Large intestine (tissue), 3 donors: ENCODE measurements around the gene PPP1R11. TPM values are rescaled to one million over a fixed set of nuclear protein-coding genes. Genes with fewer than 3 reads are reported as not detected.

Experiments
- DNase-seq, 2 donors: peaks; one replicate each; pipeline versions ENCODE4 v3.0.0 to v3.0.0-alpha.2; 2013
- H3K27ac ChIP-seq: one replicate; pipeline ENCODE4 v1.5.1; 2013; ENCODE audit warnings: low read length
- H3K27me3 ChIP-seq: 2 replicates; pipeline ENCODE4 v1.6.1; 2013; ENCODE audit warnings: low read length; ENCODE audit not compliant: control insufficient read depth, insufficient read depth
- H3K36me3 ChIP-seq: 2 replicates; pipeline ENCODE4 v1.6.1; 2013; ENCODE audit warnings: low read length; ENCODE audit not compliant: control insufficient read depth, insufficient read depth
- H3K4me1 ChIP-seq: one replicate; pipeline ENCODE4 v1.6.1; 2013; ENCODE audit warnings: low read length; ENCODE audit not compliant: control insufficient read depth, insufficient read depth
- H3K4me3 ChIP-seq: one replicate; pipeline ENCODE4 v1.5.1; 2013; ENCODE audit warnings: low read length
- H3K9me3 ChIP-seq: one replicate; pipeline ENCODE4 v1.6.1; 2013; ENCODE audit warnings: mild to moderate bottlenecking, low read depth, low read length, moderate library complexity; ENCODE audit not compliant: control insufficient read depth
- WGBS: methylation state at CpG from one replicate; pipeline ENCODE4 v1.1.5; 2013; ENCODE audit warnings: low lambda C conversion rate; ENCODE audit not compliant: insufficient coverage; 5-methylcytosine and 5-hydroxymethylcytosine counted together
- polyA plus RNA-seq: library from polyadenylated mRNA; unstranded; fragments of 120-200 nt; gene quantifications from one replicate; pipeline ENCODE4 v1.2.1, GENCODE V29; 2013

PPP1R11 gene
- polyA plus RNA-seq, 1 donor = 65.3 TPM

DNA sequence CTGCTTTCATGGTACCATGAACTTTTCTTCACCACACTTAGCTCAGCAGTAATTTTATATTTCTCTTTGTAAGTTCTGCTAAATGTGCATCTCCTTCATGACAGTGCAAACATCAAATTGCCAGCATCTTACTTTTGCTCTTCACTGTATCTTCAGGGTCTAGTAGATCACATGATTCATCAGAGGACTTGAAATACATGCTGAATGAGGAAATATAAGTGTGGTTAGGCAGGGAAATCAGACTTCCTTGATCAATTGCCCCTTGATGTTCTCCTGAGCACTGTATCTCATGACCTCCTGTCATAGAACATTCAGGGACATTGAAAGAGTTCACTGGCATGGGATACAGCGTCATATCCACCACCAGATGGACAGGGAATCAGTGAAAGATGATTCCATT, 31.2 kb upstream of the PPP1R11 start:
- no CpG with 5 or more reads among the region's 1 CpG for WGBS
- Histone ChIP-seq H3K27me3 (no peaks in the 10 kb centered on the region), H3K4me3 (no peak overlapping the region), H3K4me1 (no peaks in the 10 kb centered on the region), H3K27ac (no peak overlapping the region), H3K36me3 (peaks cover 3% of the 10 kb centered on the region), H3K9me3 (no peaks in the 10 kb centered on the region)
- no peak for DNase-seq

DNA sequence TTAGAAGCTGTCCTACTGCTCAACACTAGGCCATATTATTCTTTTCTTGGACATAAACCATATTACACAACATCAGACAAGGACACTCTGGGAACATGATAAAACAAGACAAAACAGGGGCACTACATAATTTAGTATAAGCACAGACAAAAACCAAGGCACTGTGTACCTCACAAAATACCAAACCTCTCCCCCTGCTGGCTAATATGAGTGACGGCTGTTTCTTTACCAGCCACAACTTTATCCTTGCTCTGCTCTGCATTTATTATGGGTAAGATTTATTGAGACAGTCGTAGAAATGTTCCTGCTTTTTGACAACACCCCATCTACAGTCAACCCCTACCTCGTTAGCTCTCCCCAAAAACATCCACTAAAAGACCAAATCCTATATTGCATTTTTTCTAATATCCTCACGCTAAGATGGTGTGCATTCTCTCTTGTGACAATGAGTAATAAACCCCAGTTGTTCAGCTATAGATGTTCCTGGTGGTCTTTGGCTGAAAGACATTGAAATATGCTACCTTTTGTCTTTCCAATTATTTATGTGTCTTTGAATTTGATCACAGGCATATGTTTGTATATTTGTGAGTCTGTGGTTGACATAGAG, 29.7 kb upstream of the PPP1R11 start:
- WGBS = no CpG with 5 or more reads among the region's 4 CpGs
- Histone ChIP-seq H3K9me3 (no peaks in the 10 kb centered on the region), H3K27ac (no peak overlapping the region), H3K4me1 (no peaks in the 10 kb centered on the region), H3K4me3 (no peak overlapping the region), H3K27me3 (no peaks in the 10 kb centered on the region), H3K36me3 (peaks cover 3% of the 10 kb centered on the region)
- no peak for DNase-seq

DNA sequence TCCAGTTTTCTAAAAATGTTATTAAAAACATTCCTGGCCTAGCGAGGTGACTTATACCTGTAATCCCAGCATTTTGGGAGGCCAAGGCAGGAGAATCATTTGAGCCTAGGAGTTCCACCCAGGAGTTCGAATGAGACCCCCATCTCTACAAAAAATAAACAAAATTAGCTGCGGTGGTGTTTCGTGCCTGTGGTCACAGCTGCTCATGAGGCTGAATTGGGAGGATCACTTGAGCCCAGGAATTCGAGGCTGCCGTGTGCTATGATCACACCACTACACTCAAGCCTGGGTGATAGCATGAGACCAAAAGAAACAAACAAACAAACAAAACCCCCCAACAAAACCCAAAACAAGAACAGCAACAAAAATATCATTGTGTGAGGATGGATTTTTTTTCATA, 25.8 kb upstream of the PPP1R11 start:
- WGBS = 60% methylated on average over 1 of the region's 6 CpGs
- no peaks in the 10 kb centered on the region for H3K36me3 ChIP-seq

DNA sequence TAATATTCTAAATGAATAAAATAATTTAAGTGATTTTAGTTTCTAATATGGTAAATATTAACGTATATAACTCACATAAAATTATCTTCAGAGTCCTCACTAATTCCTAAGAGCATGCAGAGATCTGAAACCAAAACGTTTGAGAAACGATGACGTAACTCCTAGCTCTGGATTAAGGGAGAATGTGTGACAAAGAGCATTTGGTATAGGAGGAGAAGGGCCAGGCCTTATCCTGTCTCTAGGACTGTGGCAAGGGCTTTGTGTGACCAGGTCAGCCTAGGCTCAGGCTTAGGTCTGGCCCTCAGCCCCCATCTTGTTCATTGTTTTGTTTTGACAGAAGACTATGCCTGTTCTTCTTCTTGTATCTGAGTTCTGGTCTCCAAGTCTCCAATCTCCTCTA, 25.2 kb upstream of the PPP1R11 start:
- 91% methylated on average over 1 of the region's 4 CpGs for WGBS
- no peak overlapping the region for H3K4me3 ChIP-seq
- H3K27me3 ChIP-seq = no peaks in the 10 kb centered on the region
- H3K27ac ChIP-seq = no peak overlapping the region
- no peak for DNase-seq
- H3K4me1 ChIP-seq = no peaks in the 10 kb centered on the region
- no peaks in the 10 kb centered on the region for H3K9me3 ChIP-seq
- H3K36me3 ChIP-seq = no peaks in the 10 kb centered on the region

More for the DNA sequence above, 25.8 kb upstream of the PPP1R11 start:
- H3K4me3 ChIP-seq = no peak overlapping the region
- H3K4me1 ChIP-seq = no peaks in the 10 kb centered on the region
- H3K9me3 ChIP-seq = no peaks in the 10 kb centered on the region
- DNase-seq = no peak
- H3K27ac ChIP-seq = no peak overlapping the region
- H3K27me3 ChIP-seq = no peaks in the 10 kb centered on the region

DNA sequence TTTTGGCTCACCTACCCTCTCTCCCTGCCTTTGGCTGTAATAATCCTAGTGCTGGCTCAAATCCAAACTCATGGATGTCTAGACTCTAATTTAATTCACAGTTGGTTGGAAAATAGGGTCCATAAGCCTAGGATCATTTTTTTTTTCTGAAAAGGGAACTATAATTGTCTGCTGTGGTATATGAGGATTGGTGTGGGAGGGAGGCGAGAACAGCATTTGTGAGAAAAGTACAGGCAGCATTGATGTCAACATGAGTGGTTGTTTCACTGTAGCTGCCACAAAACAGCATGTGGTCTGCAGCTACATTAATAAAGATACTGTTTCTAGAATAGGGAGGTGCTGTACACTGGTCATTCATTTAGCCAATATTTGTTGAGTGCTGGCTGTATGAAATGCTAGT, 24.5 kb upstream of the PPP1R11 start:
- Histone ChIP-seq H3K9me3 (no peaks in the 10 kb centered on the region), H3K27ac (no peak overlapping the region), H3K36me3 (no peaks in the 10 kb centered on the region), H3K4me3 (no peak overlapping the region), H3K4me1 (no peaks in the 10 kb centered on the region), H3K27me3 (no peaks in the 10 kb centered on the region)
- WGBS = no CpG with 5 or more reads among the region's 1 CpG
- DNase-seq = no peak

DNA sequence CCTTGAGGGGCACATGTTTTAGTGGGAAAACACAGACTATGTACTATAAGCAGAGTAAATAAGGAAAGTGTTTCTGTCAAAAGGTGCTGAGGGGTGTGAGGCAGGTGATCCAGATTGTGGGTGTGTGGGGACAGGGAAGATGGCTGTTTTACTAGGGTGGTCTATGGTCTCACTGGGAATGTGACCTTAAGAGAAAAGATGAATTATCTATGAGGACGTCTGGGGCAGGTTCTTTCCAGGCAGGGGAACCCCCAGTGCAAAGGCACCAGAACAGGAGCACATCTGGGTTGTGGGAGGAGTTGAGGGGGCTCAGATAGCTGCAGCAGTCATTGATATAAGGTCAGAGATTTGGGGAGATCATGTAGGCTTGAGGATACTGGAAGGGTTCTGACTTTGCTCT, 24.1 kb upstream of the PPP1R11 start:
- Histone ChIP-seq H3K27ac (no peak overlapping the region), H3K9me3 (no peaks in the 10 kb centered on the region), H3K4me1 (no peaks in the 10 kb centered on the region), H3K4me3 (no peak overlapping the region), H3K36me3 (no peaks in the 10 kb centered on the region), H3K27me3 (no peaks in the 10 kb centered on the region)
- DNase-seq = no peak
- WGBS = 40% methylated on average over 1 of the region's 1 CpG

DNA sequence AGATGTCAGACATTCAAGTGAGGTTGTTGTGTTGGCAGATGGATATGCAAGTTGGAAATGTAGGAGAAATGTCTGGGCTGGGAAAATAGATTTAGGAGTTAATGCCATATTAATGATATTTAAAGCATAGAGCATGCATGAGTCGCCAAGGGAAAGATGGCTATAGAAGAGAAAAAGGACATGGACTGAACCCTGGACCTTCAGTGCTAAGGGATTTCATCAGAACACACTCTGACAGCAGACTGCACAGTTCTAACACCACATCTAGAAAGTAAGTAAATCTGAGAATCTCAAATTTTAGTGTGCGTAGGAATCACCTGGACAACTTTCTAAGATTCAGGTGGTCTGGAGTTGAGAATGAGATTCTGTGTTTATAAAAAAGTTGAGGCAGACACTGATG, 23.3 kb upstream of the PPP1R11 start:
- no CpG with 5 or more reads among the region's 2 CpGs for WGBS
- Histone ChIP-seq H3K9me3 (no peaks in the 10 kb centered on the region), H3K27me3 (no peaks in the 10 kb centered on the region)

DNA sequence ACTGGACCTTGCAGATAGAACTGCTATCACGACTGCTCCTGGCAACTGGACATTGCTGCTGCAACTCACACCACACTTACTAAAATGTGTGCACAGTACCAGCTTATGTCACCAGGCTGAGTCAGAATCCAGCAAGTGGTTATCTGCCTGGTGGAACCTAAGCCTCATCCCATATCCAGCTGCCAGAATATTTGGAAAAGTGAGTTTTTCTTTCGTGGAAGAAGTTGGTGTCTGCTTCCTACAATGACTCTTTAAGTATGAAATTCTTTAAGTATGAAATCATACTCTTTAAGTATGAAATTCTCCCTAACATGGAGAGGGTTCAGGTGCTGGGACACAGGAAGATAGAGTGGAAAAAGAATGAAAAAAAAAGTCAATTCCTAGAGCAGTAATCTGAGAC, 22.4 kb upstream of the PPP1R11 start:
- no peak overlapping the region for H3K4me3 ChIP-seq
- H3K9me3 ChIP-seq = no peaks in the 10 kb centered on the region
- DNase-seq = no peak
- H3K27ac ChIP-seq = no peak overlapping the region
- H3K36me3 ChIP-seq = no peaks in the 10 kb centered on the region
- H3K27me3 ChIP-seq = no peaks in the 10 kb centered on the region
- WGBS = no CpG with 5 or more reads among the region's 2 CpGs
- H3K4me1 ChIP-seq = no peaks in the 10 kb centered on the region

More for the DNA sequence above, 23.3 kb upstream of the PPP1R11 start:
- no peak overlapping the region for H3K27ac ChIP-seq
- H3K36me3 ChIP-seq = no peaks in the 10 kb centered on the region
- H3K4me3 ChIP-seq = no peak overlapping the region
- H3K4me1 ChIP-seq = no peaks in the 10 kb centered on the region
- no peak for DNase-seq

DNA sequence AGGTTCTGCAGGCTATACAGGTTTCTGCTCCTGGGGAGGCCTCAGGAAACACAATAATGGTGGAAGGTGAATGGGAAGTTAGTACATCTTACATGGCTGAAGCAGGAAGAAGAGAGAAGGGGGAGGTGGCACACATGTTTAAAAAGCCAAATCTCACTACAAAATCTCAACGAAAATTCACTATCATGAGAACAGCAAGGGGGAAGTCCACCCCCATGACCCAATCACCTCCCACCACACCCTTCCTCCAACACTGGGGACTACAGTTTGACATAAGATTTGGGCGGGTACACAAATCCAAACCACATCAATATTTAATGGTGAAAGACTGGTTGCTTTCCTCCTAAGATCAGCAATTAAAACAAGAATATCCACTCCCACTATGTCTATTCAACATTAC, 19.8 kb upstream of the PPP1R11 start:
- H3K36me3 ChIP-seq = no peaks in the 10 kb centered on the region
- no peak for DNase-seq
- WGBS = no CpG with 5 or more reads among the region's 2 CpGs

DNA sequence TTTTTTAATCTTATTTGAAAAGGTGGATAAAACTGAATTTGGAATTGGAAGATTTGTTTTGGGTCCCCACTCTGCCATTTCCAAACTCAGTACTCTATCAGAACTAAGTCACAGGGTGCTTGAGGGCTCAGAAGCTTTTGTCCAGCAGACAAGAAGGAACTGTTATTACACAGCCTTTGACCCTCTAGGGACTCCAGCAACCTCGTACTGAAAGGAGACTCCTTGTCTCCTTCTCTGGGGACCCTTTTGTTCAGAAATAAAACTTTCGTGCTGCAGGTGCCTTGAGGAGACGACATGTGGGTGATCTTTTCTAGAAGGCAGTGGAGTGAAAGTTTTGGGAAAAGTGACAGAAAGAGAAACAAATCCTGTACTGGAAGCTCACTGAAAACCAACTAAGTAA, 13.3 kb upstream of the PPP1R11 start:
- DNase-seq = no peak

More for the DNA sequence above, 19.8 kb upstream of the PPP1R11 start:
- H3K4me1 ChIP-seq = no peaks in the 10 kb centered on the region
- H3K27me3 ChIP-seq = no peaks in the 10 kb centered on the region
- no peaks in the 10 kb centered on the region for H3K9me3 ChIP-seq
- H3K27ac ChIP-seq = no peak overlapping the region
- H3K4me3 ChIP-seq = no peak overlapping the region

DNA sequence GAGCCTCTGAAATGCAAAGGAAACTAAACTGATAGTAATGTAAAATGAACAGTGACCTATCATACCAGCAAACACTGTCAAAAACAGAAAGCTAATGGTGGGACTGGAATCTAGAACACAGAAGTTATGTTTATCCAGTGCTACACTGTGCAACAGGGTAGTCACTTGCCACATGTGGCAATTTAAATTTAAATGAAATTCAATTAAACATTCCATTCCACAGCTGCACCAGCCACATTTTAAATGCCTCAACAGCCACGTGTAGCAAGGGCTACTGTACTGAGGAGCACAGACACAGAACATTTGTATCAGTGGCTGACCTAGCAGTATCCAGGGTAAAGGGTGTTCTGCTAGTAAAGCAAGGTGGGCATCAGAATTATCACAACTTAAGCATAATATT, 11.5 kb upstream of the PPP1R11 start:
- Histone ChIP-seq H3K27ac (no peak overlapping the region), H3K4me1 (peaks cover 7% of the 10 kb centered on the region), H3K27me3 (no peaks in the 10 kb centered on the region), H3K36me3 (peaks cover 5% of the 10 kb centered on the region), H3K9me3 (no peaks in the 10 kb centered on the region), H3K4me3 (no peak overlapping the region)
- no CpG with 5 or more reads among the region's 1 CpG for WGBS
- no peak for DNase-seq

More for the DNA sequence above, 13.3 kb upstream of the PPP1R11 start:
- no CpG with 5 or more reads among the region's 3 CpGs for WGBS
- H3K36me3 ChIP-seq = peaks cover 5% of the 10 kb centered on the region
- no peak overlapping the region for H3K4me3 ChIP-seq
- H3K27ac ChIP-seq = no peak overlapping the region
- no peaks in the 10 kb centered on the region for H3K4me1 ChIP-seq
- no peaks in the 10 kb centered on the region for H3K27me3 ChIP-seq
- H3K9me3 ChIP-seq = no peaks in the 10 kb centered on the region
